GM18909 (cell line): ENCODE results near the gene B3GNT7.
"Not testable (repeated sequence)": the region's sequence is repeated elsewhere in the genome, so short reads cannot be mapped to it uniquely, and the experiment has no call there.

ENCODE experiments used
- ATAC-seq: cut with Tn5 transposase; IDR thresholded peaks from one replicate; pipeline ENCODE4 v1.9.1; 2021; ENCODE audit warnings: mild to moderate bottlenecking; ENCODE audit not compliant: unreplicated experiment, poor library complexity

Gene B3GNT7

DNA sequence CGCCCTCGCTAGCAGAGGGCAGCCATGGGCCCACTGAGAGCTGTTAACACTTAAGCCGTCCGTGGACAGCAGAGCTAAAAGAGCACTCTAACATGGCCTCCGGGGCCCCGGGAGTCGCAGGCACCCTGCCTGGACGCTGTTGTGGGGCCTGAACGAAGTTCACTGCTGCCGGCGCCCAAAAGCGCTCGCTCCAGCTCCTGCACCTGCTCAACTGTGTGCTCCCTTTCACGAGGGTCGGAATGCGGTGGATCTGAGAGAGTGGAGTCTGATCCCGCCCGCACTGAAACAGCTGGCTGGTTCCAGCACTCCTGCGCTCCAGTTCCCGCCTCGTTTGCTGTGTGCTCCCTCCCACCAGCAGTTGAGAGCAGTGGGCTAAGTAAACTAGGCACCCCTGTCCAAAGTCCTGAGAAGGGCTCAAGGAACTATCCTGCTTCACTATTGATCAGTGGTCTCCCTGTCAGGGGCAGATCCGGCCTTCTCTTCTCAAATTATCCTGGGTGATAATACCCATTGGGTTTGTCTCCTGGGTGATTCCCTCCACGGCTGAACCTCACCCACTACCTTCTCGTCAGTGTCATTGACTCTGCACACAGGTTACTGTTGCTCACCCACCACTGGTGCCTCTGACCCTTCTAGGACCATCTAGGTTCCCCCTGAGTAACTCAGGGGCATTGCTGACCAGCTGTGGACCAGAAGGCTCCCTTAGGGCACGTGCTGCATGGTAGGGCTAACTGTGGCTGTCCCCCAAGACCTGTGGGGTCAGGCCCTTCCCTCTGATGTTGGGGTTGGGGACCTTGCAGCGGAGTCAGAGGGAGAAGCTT lies 23.5 kb downstream of the B3GNT7 start:
- no peak for ATAC-seq

DNA sequence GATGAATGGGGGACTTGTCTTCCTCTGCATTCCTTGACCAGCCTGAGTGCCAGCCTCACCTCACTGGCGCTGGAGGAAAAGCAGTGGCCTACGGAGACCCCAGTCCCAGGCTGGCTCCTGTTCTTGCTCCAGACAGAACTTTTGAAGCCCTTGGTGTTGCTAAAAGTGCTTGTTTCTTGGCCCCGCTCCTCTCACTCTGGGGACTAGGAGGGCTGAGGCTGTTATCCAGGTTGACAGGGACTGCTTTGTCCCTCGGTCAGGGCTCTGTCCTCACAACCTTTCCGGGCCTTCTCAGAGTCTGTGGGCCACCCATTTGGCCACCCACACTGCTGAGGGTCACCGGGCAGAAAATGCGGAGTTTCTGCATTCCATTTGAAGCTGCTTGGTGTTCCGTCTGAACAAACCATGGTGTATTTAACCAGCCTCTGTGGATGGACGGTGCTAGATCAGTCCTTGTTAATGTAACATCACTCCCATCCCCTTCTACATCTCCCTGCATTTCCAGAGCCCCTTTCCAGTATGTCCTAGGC lies 25.6 kb downstream of the B3GNT7 start:
- no peak for ATAC-seq

DNA sequence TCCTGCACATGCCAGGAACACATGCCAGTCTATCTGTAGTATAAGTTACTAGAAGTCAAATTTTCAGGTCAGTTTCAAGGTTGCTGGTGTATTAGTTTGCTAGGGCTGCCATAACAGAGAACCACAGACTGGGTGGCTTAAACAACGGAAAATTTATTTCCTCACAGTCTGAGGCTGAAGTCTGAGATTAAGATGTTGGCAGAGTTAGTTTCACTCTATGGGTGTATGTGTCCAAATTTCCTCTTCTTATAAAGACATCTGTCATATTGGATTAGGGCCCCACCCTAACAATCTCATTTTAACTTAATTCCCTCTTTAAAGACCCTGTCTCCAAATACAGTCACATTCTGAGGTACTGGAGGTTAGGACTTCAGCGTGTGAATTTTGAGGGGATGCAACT lies 26.5 kb downstream of the B3GNT7 start:
- no peak for ATAC-seq

DNA sequence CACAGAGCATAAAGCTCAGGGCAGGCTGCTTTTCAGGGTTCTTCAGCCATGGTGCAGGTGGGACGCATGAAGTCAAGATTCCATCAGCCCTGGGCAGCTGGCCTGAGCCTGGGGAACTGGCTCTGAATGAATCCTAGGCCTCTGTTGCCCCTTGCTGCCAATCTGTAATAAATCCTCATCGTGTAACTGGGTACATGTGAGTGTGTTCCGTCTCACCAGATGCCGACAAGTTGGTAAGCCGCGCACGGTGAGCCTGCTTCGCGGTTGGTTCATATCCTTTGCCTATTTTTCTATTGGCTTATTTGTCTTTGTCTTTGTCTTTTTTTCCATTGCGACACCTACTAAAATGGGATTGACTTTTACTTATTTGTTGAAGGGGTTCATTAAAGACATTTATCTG lies 27.7 kb downstream of the B3GNT7 start:
- ATAC-seq = no peak

DNA sequence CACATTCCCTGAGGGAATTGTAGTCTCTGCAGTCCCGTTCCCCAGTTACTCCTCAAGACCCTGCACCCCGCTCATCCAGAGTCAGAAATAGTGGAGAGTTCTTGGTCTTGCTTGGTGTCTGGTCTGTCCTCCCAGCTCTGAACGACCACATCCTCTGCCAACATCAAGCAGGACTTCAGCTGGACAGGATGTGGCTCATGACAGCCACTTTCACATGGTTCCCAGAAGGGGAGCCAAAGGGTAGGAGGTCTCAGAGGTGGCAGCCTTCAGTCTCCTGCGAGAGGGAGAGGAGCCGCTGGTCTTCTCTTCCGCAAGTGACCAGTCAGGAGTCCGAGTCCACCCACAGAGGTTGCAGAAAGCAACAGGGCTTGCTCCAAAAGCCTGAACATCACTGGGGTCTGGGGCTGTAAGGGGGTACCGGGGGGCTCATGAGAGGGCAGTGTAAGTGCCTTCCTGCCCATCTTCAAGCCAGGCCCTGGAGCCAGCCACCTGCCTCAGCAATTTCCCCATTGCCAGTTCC lies 29.8 kb downstream of the B3GNT7 start:
- no peak for ATAC-seq

DNA sequence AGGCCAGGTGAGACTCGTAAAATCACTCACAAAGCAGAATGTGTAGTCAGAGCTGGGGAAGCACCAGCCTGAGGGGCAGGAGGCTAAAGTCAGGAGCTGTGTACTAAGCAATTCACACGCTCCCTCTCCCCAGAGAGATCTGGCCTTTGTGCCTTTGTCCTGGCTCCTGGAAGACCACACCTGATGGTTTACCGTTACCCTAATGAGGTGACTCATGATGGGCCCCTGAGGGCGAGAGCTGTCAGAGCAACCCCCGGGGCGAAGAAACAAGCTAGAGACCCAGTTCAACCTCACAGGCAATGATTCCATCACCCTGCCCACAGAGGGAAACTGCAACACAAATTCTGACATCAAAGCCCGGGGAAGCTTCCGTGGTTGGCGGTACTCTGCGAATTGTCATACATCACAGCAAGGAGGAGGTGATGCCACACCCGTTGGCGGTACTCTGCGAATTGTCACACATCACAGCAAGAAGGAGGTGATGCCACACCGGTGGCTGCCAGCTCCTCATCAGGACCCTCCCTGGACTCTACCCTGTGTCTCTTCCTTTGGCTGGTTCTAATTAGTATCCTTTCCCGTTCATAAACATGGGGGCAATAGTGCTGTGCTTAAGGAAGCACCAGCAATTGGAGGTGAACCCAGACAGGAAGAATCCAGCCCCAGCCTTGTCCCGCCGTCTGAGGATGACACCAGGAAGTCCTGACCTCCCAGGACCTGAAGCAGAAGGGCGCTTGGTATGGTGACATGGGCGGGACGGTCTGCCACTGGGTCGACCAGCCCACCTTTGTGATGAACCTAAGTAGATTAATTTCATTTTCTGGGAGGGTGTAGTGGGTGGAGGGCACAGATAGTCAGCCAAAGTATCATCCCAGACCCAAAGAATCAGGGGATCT lies 30.5 kb downstream of the B3GNT7 start:
- no peak for ATAC-seq

DNA sequence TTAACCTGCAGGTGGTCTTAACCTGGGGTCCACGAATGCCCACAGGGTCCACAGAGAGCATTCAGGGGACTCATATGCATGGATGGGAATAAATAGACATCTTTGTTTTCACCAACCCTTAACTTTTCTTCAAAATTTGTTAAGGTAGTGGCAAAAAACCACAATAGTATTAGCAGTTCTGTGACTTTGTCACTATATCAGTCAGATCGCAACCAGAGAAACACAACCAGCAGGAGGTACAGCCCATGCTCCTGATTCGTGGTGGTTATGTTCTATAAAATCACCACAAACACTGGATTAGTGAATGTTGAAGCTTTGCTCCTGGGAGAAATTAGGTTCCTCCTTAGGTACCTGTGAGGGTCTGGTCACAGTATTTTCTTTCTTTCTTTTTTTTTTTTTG lies 31.6 kb downstream of the B3GNT7 start:
- no peak for ATAC-seq

DNA sequence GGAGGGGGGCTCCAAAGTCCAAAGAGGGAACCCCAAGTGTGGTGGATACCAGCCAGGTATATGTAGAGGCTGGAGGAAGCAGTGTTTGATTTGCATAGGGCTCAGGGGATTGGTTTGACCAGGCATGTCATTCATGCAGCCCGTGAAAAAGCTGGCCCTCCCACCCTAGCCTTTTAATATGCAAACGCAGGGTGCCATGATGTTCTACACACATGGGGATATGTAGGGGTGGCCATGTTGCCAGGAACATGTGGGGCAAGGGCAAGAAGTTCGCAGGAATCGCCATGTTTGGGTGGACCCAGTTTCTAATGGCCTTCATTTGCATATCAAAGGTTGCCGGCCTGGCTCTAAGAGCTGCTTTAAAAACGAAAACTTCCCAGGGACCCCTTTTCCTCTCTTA lies 33.6 kb downstream of the B3GNT7 start:
- no peak for ATAC-seq

DNA sequence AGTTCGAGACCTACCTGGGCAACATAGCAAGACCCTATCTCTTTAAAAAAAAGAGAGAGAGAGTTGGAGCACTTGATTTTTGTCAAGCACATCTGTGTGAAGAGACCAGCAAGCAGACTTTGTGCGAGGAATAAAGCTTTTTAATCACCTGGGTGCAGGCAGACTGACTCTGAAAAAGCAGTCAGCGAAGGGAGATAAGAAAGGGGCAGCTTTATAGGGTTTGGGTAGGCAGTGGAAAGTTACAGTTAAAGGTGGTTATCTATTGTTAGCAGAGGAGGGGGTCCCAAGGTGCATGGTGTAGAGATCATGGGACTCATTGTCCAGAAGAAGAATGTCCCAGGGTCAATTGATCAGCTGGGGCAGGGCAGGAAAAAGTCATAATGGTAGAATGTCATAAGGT lies 34.4 kb downstream of the B3GNT7 start:
- no peak for ATAC-seq

DNA sequence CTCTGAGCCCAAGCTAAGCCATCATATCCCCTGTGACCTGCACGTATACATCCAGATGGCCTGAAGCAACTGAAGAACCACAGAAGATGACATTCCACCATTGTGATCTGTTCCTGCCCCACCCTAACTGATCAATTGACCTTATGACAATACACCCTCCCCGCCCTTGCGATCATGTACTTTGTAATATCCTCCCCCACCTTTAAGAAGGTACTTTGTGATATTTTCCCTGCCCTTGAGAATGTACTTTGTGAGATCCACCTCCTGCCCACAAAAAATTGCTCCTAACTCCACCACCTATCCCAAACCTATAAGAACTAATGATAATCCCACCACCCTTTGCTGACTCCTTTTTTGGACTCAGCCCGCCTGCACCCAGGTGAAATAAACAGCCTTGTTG lies 34.9 kb downstream of the B3GNT7 start:
- not testable (repeated sequence) for ATAC-seq

DNA sequence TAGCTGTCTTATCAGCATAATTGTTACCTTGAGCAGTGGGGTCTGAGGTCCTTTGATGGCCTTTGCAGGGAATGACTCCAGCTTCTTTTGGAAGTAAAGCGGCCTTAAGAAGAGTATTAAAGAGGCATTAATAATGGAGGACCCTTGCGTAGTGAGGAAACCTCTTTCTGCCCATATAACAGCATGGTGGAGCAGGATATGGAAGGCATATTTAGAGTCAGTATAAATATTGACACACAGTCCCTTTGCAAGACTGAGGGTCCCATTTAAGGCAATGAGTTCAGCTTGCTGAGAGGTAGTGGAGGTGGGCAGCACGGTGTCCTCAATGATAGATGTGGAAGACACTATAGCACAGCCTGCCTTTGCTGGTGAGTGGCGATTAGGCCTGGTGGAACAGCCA lies 36.1 kb downstream of the B3GNT7 start:
- no peak for ATAC-seq

DNA sequence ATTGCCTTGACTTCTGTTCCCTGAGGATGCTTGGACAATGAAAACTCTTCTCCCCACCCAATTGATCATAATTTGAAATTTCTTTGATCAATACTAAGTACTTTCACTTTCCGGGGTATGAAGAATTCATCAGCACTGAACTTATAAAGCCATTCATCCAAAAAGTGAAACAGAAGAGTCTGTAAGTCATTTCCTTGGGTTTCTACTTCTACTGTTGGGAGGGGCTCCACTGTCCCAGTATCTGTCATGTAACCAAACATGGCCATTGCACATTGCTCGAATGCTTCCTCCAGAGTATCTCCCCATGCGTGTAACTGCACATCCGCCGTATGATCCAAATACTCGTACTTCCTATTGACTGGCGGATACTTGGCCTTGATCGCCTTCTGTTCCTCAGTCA lies 38.5 kb downstream of the B3GNT7 start:
- ATAC-seq = no peak

DNA sequence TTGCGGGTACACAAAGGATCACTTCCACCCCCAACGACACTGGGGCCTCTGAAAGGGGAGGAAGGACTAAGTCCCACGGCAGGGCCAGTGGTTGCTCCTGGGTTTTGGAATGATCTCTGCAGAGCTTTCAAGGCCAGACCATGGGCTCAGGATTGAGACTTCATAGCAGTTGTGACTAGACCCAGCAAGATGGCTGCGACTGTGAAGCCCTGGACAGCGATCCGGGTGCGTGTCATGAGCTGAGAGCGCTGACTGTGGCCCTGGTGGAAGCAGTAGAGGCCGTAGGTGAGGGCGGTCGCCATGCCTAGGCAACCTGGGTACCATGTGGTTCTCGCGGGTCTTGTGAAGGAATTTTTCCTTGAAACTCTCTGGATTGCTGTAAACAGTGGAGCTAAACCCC lies 41.4 kb downstream of the B3GNT7 start:
- no peak for ATAC-seq

DNA sequence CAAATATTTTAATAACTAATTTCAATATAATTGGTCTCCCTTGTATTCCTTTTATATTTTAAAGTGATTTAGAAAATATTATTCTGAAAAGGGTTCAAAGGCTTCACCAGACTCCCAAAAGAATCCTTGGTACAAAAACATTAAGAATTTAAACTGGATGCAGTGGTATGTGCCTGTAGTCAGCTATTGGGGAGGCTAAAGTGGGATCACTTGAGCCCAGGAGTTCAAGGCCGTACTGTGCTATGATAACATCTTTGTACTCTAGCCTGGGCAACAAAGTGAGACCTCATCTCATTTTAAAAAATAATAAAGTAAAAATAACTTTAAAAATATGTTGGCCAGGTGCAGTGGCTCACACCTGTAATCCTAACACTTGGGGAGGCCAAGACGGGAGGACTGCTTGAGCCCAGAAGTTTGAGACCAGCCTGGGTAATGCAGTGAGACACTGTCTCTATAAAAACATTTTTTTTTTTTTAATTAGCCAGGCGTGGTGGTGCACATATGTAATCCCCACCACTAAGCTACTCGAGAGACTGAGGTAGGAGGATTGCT lies 54.1 kb downstream of the B3GNT7 start:
- ATAC-seq = no peak

DNA sequence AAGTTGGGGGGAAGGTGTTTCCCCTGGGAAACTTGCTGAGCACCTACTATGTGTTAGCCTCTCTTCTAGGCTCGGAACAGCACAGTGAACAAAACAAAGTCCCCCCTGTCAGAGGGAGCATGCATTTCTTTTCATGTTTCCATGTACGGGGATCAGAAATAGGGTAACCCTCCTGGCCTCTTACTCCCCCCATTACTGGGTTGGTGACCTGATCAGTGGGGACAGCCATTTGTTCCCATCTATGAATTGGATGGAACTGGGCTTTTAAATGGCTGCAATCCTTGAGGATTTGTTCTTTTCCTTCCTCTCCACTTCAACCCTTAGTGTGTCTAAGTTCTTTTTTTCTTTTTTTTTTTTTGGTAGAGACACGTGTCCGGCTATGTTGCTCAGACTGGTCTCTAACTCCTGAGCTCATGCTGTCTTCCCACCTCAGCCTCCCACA lies 55.1 kb downstream of the B3GNT7 start:
- no peak for ATAC-seq
